Measurements from ENCODE around the gene CCBE1.

DNA sequence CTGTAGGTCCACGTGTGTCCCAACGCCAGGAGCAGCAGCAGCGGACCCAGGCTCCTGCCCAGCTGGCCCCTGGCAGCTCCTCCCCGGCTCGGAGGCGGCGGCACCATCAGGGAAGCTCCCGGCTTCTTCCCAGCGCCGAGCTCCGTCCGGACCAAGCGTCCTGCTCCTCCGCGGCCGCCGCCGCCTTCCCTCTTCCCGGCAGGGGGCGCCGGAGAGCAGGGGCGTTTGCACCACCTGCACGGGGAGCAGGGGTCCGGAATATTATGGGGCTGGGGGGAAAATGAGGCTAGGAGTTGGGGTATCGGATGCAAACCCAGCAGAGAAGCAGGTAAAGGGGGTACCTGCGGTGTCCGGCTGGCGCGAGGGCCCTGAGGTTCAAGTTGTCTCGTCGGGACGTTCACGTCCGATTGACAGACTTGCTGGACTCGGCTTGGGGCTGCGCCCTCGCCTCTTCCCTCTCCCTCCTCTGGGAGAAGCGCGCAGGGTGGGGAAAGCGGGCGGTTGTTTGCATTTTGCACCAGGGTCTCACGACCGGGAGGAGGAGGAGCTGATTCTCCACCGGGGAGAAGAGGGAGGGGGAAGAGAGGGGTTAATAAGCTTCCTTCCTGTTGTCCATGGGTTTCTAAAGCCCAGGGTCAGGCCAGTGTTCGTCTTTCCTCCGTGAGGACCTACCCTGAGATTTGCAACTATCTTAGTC is at the start of gene CCBE1:
- TF ChIP-seq, protein P1, sequence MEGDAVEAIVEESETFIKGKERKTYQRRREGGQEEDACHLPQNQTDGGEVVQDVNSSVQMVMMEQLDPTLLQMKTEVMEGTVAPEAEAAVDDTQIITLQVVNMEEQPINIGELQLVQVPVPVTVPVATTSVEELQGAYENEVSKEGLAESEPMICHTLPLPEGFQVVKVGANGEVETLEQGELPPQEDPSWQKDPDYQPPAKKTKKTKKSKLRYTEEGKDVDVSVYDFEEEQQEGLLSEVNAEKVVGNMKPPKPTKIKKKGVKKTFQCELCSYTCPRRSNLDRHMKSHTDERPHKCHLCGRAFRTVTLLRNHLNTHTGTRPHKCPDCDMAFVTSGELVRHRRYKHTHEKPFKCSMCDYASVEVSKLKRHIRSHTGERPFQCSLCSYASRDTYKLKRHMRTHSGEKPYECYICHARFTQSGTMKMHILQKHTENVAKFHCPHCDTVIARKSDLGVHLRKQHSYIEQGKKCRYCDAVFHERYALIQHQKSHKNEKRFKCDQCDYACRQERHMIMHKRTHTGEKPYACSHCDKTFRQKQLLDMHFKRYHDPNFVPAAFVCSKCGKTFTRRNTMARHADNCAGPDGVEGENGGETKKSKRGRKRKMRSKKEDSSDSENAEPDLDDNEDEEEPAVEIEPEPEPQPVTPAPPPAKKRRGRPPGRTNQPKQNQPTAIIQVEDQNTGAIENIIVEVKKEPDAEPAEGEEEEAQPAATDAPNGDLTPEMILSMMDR (IDR thresholded peaks at IDR 0.05; ENCODE audit: insufficient read depth, low read length, poor library complexity, severe bottlenecking): no peak
- TF ChIP-seq EZH2phosphoT487 (conservative IDR thresholded peaks at IDR 0.05; ENCODE audit: low read length): no peak

Data from SU-DHL-6 (cell line).